Measurements from ENCODE around the gene C7orf33. TPM values are rescaled to one million over a fixed set of nuclear protein-coding genes. Genes with fewer than 3 reads are reported as not detected.

The C7orf33 gene
- total and polyA plus RNA-seq, 2 of the 13 experiments (the other 11 are each of a cell fraction or from before 2014, with no cell fraction given), result not detected

DNA sequence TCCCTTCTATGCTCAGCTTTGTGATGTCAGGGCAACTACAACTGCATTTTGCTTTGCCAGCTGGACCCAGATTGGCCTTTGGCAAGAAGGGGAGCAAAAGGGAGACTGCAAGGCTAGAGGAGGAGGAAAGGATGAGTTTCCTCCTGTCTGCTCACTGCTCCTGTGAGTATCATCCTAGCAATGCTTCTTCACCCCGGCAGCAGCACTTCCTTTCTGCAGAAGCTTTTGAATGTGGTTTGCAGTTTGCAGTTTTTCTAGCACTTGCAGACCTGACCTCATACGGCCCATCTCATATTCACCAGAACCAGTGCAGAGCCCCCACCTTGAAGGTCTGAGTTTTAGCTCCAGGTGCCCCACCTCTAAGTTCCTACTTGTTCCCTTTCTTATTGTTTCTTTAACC is 14.8 kb downstream of the C7orf33 start:
- BruUV-seq (replicated peaks), result no TSS peak
- H3K4me2 ChIP-seq (ENCODE audit: low read depth, low read length), result no peak overlapping the region
- ChIA-PET CTCF (ENCODE audit: low intra/inter-chr PET ratio, low total read pairs) (no interaction called here), POLR2A (no interaction called here)
- in situ Hi-C loops (cut with HindIII; ENCODE audit: extremely low pct_ligation_motif_present, low pct_unique_long_range_greater_than_20kb), result no loop called here
- no peak overlapping the region for H2AFZ ChIP-seq (ENCODE audit: low read length)
- H3K36me3 ChIP-seq (replicated peaks in 1 of 2; ENCODE audit: control insufficient read depth in 1 of 2, insufficient read depth in 2 of 2, low read length in 2 of 2), result no peaks in the 10 kb centered on the region
- H3K9me3 ChIP-seq (ENCODE audit: low read length), result no peaks in the 10 kb centered on the region
- intact Hi-C loops (cut with micrococcal nuclease; ENCODE audit: unreplicated experiment), result no loop called here
- no peaks in the 10 kb centered on the region for H3K4me1 ChIP-seq (ENCODE audit: insufficient read depth, low read length)
- no peaks in the 10 kb centered on the region for H3K27me3 ChIP-seq (ENCODE audit: control insufficient read depth in 1 of 2, insufficient read depth in 2 of 2, low read length in 2 of 2)
- no peak for TF ChIP-seq RARA (CRISPR knock-in tag; IDR thresholded peaks at IDR 0.05)
- TF ChIP-seq, protein P1, sequence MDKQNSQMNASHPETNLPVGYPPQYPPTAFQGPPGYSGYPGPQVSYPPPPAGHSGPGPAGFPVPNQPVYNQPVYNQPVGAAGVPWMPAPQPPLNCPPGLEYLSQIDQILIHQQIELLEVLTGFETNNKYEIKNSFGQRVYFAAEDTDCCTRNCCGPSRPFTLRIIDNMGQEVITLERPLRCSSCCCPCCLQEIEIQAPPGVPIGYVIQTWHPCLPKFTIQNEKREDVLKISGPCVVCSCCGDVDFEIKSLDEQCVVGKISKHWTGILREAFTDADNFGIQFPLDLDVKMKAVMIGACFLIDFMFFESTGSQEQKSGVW (CRISPR knock-in tag; IDR thresholded peaks at IDR 0.05; ENCODE audit: borderline replicate concordance), result no peak
- no peak for TF ChIP-seq ZNF761 (CRISPR knock-in tag; conservative IDR thresholded peaks at IDR 0.05)
- TF ChIP-seq, protein P2, sequence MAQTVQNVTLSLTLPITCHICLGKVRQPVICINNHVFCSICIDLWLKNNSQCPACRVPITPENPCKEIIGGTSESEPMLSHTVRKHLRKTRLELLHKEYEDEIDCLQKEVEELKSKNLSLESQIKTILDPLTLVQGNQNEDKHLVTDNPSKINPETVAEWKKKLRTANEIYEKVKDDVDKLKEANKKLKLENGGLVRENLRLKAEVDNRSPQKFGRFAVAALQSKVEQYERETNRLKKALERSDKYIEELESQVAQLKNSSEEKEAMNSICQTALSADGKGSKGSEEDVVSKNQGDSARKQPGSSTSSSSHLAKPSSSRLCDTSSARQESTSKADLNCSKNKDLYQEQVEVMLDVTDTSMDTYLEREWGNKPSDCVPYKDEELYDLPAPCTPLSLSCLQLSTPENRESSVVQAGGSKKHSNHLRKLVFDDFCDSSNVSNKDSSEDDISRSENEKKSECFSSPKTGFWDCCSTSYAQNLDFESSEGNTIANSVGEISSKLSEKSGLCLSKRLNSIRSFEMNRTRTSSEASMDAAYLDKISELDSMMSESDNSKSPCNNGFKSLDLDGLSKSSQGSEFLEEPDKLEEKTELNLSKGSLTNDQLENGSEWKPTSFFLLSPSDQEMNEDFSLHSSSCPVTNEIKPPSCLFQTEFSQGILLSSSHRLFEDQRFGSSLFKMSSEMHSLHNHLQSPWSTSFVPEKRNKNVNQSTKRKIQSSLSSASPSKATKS (CRISPR knock-in tag; IDR thresholded peaks at IDR 0.05), result no peak
- TF ChIP-seq TERF1 (CRISPR knock-in tag; IDR thresholded peaks at IDR 0.05), result no peak
- TF ChIP-seq ZNF343 (CRISPR knock-in tag; IDR thresholded peaks at IDR 0.05), result peak; percentile 95
- TF ChIP-seq, protein P3, sequence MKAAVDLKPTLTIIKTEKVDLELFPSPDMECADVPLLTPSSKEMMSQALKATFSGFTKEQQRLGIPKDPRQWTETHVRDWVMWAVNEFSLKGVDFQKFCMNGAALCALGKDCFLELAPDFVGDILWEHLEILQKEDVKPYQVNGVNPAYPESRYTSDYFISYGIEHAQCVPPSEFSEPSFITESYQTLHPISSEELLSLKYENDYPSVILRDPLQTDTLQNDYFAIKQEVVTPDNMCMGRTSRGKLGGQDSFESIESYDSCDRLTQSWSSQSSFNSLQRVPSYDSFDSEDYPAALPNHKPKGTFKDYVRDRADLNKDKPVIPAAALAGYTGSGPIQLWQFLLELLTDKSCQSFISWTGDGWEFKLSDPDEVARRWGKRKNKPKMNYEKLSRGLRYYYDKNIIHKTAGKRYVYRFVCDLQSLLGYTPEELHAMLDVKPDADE (CRISPR knock-in tag; IDR thresholded peaks at IDR 0.05), result no peak
- TF ChIP-seq ZNF615 (CRISPR knock-in tag; IDR thresholded peaks at IDR 0.05; ENCODE audit: borderline replicate concordance), result no peak
- H3K9ac ChIP-seq (ENCODE audit: insufficient read depth, low read depth, low read length), result no peak overlapping the region
- H4K20me1 ChIP-seq (ENCODE audit: insufficient read depth, low read length), result no peaks in the 10 kb centered on the region
- ATAC-seq (no peak), FAIRE-seq (no peak), DNase-seq (ENCODE audit: low spot score) (no peak)
- H3K79me2 ChIP-seq (ENCODE audit: insufficient read depth, low read length), result no peaks in the 10 kb centered on the region
- no peak overlapping the region for H3K4me3 ChIP-seq (replicated peaks in 1 of 3; ENCODE audit: insufficient read depth in 1 of 3, low read depth in 2 of 3, low read length in 3 of 3)
- WGBS (ENCODE audit: low lambda C conversion rate), result 55% methylated on average over 2 of the region's 2 CpGs
- H3K27ac ChIP-seq (ENCODE audit: extremely low read length, insufficient read depth, low read length), result no peak overlapping the region
